ENCODE data around the gene XCL2.

XCL2 gene

DNA sequence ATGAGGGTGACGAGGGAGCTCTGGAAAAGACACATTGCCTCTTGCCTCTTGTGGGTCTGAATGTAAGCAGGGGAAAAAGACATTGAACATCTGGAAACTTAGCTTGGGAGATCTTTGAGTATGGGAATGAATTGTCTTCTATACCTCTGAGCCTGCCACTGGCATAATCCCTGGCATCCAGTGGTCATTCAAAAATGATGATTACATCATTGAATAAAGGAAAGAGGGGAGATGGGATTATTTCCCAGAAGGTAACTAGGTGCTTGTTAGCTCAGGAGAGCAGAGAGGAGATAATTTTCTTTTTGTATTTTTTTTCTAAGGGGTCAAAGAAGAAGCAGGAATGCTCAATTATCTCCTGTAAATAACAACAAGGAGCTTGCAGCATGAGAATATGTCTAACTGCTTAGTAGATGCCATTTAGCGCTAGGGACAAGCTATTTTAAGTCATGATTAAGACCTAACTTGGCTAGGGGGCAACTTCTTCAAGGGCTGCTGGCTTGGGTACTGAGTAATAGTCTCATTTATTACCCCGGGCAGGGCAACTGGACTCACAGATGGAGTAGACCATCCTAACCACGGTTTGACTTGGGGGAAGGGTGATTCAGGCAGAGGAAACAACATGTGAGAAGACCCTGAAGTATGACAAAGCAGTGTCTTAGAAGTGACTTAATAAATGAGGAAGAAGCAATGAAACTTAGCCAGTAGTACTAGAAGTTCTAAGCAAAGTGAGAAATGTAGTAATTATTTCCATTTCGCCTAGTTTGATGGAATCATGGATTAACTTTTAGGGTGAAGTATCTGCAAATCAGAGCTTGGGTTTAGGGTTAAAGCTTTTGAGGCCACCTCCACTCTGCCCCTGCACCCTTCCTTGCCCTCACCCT, 11.0 kb upstream of the XCL2 start:
- no peaks in the 10 kb centered on the region for H3K4me1 ChIP-seq (ENCODE audit: insufficient read depth, low read length, severe bottlenecking)
- no peaks in the 10 kb centered on the region for H3K36me3 ChIP-seq (ENCODE audit: insufficient read depth, low read length)
- no peak for TF ChIP-seq EZH2 (IDR thresholded peaks at IDR 0.05; ENCODE audit: borderline replicate concordance, low read length)
- TF ChIP-seq, protein P1, sequence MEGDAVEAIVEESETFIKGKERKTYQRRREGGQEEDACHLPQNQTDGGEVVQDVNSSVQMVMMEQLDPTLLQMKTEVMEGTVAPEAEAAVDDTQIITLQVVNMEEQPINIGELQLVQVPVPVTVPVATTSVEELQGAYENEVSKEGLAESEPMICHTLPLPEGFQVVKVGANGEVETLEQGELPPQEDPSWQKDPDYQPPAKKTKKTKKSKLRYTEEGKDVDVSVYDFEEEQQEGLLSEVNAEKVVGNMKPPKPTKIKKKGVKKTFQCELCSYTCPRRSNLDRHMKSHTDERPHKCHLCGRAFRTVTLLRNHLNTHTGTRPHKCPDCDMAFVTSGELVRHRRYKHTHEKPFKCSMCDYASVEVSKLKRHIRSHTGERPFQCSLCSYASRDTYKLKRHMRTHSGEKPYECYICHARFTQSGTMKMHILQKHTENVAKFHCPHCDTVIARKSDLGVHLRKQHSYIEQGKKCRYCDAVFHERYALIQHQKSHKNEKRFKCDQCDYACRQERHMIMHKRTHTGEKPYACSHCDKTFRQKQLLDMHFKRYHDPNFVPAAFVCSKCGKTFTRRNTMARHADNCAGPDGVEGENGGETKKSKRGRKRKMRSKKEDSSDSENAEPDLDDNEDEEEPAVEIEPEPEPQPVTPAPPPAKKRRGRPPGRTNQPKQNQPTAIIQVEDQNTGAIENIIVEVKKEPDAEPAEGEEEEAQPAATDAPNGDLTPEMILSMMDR (IDR thresholded peaks at IDR 0.05; ENCODE audit: low read length) = no peak
- no peak overlapping the region for H2AFZ ChIP-seq (ENCODE audit: low read length)
- H3K9me3 ChIP-seq (ENCODE audit: low read length) = no peaks in the 10 kb centered on the region
- no peak overlapping the region for H3K4me3 ChIP-seq (ENCODE audit: low read depth, low read length, poor library complexity, severe bottlenecking)
- no peaks in the 10 kb centered on the region for H3F3A ChIP-seq (ENCODE audit: insufficient read depth, low read length)
- H3K27me3 ChIP-seq (ENCODE audit: insufficient read depth, low read length) = no peaks in the 10 kb centered on the region
- H3K27ac ChIP-seq (ENCODE audit: low read depth, low read length, poor library complexity, severe bottlenecking) = no peak overlapping the region
- H3K9me2 ChIP-seq (ENCODE audit: low read depth, low read length) = no peaks in the 10 kb centered on the region
- no peaks in the 10 kb centered on the region for H4K20me1 ChIP-seq (ENCODE audit: insufficient read depth, low read length)
- no peak overlapping the region for H3K9ac ChIP-seq (ENCODE audit: low read length)
- no peak overlapping the region for H3K4me2 ChIP-seq (ENCODE audit: low read length)
- H3K79me2 ChIP-seq (ENCODE audit: insufficient read depth, low read length) = no peaks in the 10 kb centered on the region

GRCh38 chr1:168553680-168554553, 10.1 kb upstream of the XCL2 start:
- Histone ChIP-seq H2AFZ (ENCODE audit: low read length) (no peak overlapping the region), H3K4me3 (ENCODE audit: low read depth, low read length, poor library complexity, severe bottlenecking) (no peak overlapping the region), H3K36me3 (ENCODE audit: insufficient read depth, low read length) (no peaks in the 10 kb centered on the region), H3F3A (ENCODE audit: insufficient read depth, low read length) (no peaks in the 10 kb centered on the region), H3K4me2 (ENCODE audit: low read length) (no peak overlapping the region), H4K20me1 (ENCODE audit: insufficient read depth, low read length) (no peaks in the 10 kb centered on the region), H3K4me1 (ENCODE audit: insufficient read depth, low read length, severe bottlenecking) (no peaks in the 10 kb centered on the region), H3K27me3 (ENCODE audit: insufficient read depth, low read length) (no peaks in the 10 kb centered on the region), H3K9me3 (ENCODE audit: low read length) (no peaks in the 10 kb centered on the region), H3K9ac (ENCODE audit: low read length) (no peak overlapping the region), H3K27ac (ENCODE audit: low read depth, low read length, poor library complexity, severe bottlenecking) (no peak overlapping the region), H3K79me2 (ENCODE audit: insufficient read depth, low read length) (no peaks in the 10 kb centered on the region), H3K9me2 (ENCODE audit: low read depth, low read length) (no peaks in the 10 kb centered on the region)
- TF ChIP-seq EZH2 (IDR thresholded peaks at IDR 0.05; ENCODE audit: borderline replicate concordance, low read length) = no peak
- TF ChIP-seq, protein P1 (IDR thresholded peaks at IDR 0.05; ENCODE audit: low read length) = no peak

DNA sequence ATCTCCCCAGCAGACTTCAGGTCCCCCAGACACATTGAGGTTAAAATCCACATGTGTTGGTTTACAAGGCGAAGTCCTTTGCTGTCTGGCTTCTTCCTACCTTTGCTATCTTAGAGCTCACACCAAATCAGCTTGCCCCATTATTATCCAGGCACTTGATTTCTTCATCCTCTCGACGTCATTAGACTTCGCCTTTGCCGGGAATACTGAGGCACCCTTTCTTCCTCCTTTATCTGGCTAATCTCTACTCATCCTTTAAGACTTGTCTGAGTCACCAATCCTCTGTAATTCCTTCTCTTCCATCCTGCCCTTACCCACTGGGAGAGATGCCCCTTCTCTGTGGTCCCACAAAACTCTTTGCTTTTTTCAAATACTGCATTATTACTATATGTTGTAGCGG, 9.2 kb upstream of the XCL2 start:
- Histone ChIP-seq H3K27me3 (ENCODE audit: insufficient read depth, low read length) (no peaks in the 10 kb centered on the region), H3K79me2 (ENCODE audit: insufficient read depth, low read length) (no peaks in the 10 kb centered on the region), H3K4me1 (ENCODE audit: insufficient read depth, low read length, severe bottlenecking) (no peaks in the 10 kb centered on the region), H3F3A (ENCODE audit: insufficient read depth, low read length) (no peaks in the 10 kb centered on the region), H3K4me2 (ENCODE audit: low read length) (no peak overlapping the region), H3K9ac (ENCODE audit: low read length) (no peak overlapping the region), H4K20me1 (ENCODE audit: insufficient read depth, low read length) (no peaks in the 10 kb centered on the region), H3K9me2 (ENCODE audit: low read depth, low read length) (no peaks in the 10 kb centered on the region), H3K36me3 (ENCODE audit: insufficient read depth, low read length) (no peaks in the 10 kb centered on the region), H2AFZ (ENCODE audit: low read length) (no peak overlapping the region), H3K9me3 (ENCODE audit: low read length) (no peaks in the 10 kb centered on the region), H3K27ac (ENCODE audit: low read depth, low read length, poor library complexity, severe bottlenecking) (no peak overlapping the region), H3K4me3 (ENCODE audit: low read depth, low read length, poor library complexity, severe bottlenecking) (no peak overlapping the region)
- TF ChIP-seq, protein P1 (IDR thresholded peaks at IDR 0.05; ENCODE audit: low read length) = no peak
- no peak for TF ChIP-seq EZH2 (IDR thresholded peaks at IDR 0.05; ENCODE audit: borderline replicate concordance, low read length)

Data from OCI-LY1 (cell line).